Neural progenitor cell (in vitro differentiated cells): ENCODE results near the gene PRPH2. TPM values are rescaled to one million over a fixed set of nuclear protein-coding genes. Genes with fewer than 3 reads are reported as not detected.
A peak's percentile ranks its signal among the peaks of the same experiment; 100 is the strongest.

ENCODE experiments used
- DNase-seq: peaks from one replicate; pipeline ENCODE4 v3.0.0-alpha.2; 2016; ENCODE audit warnings: low spot score
- H2AFZ ChIP-seq: fragments of 200-600 bp; sonication (generic); replicated peaks from 2 replicates; pipeline ENCODE4 v1.6.1; 2016; ENCODE audit warnings: antibody characterized with exemption
- H3F3A ChIP-seq: fragments of 200-600 bp; sonication (generic); 2 replicates; pipeline ENCODE4 v1.6.1; 2016; ENCODE audit warnings: antibody characterized with exemption, low read depth
- H3K27ac ChIP-seq: fragments of 200-600 bp; sonication (generic); 2 replicates; pipeline ENCODE4 v1.5.1; 2016; ENCODE audit warnings: mild to moderate bottlenecking
- H3K27me3 ChIP-seq: fragments of 200-600 bp; sonication (generic); 2 replicates; pipeline ENCODE4 v1.6.1; 2016; ENCODE audit warnings: mild to moderate bottlenecking, moderate library complexity
- H3K36me3 ChIP-seq: fragments of 200-600 bp; sonication (generic); 2 replicates; pipeline ENCODE4 v1.5.1; 2016
- H3K4me1 ChIP-seq: fragments of 200-600 bp; sonication (generic); 2 replicates; pipeline ENCODE4 v1.6.1; 2016; ENCODE audit warnings: mixed run types
- H3K4me2 ChIP-seq: fragments of 200-600 bp; sonication (generic); 2 replicates; pipeline ENCODE4 v1.6.1; 2016
- H3K4me3 ChIP-seq: fragments of 200-600 bp; sonication (generic); 2 replicates; pipeline ENCODE4 v1.5.1; 2016
- H3K79me2 ChIP-seq: fragments of 200-600 bp; sonication (generic); 2 replicates; pipeline ENCODE4 v1.6.1; 2016; ENCODE audit warnings: low read depth
- H3K9ac ChIP-seq: fragments of 200-600 bp; sonication (generic); 2 replicates; pipeline ENCODE4 v1.6.1; 2016
- H3K9me3 ChIP-seq: fragments of 200-600 bp; sonication (generic); 2 replicates; pipeline ENCODE4 v1.5.1; 2016; ENCODE audit warnings: low read depth
- H4K20me1 ChIP-seq: fragments of 200-600 bp; sonication (generic); 2 replicates; pipeline ENCODE4 v1.6.1; 2016; ENCODE audit warnings: low read depth
- H3K27ac Mint-ChIP-seq: 3 replicates; pipeline ENCODE4 v1.8.0; 2021; ENCODE audit warnings: mixed read lengths
- H3K27me3 Mint-ChIP-seq: 2 replicates; pipeline ENCODE4 v1.8.0; 2022; ENCODE audit warnings: low read depth, mild to moderate bottlenecking, inconsistent platforms, moderate library complexity, mixed read lengths; ENCODE audit not compliant: insufficient read depth
- H3K36me3 Mint-ChIP-seq: 3 replicates; pipeline ENCODE4 v1.8.0; 2021; ENCODE audit warnings: mixed read lengths
- H3K4me1 Mint-ChIP-seq: 3 replicates; pipeline ENCODE4 v1.8.0; 2021; ENCODE audit warnings: mixed read lengths
- H3K4me3 Mint-ChIP-seq: 3 replicates; pipeline ENCODE4 v1.8.0; 2021; ENCODE audit warnings: mild to moderate bottlenecking, moderate library complexity, mixed read lengths
- H3K9me3 Mint-ChIP-seq: 3 replicates; pipeline ENCODE4 v1.8.0; 2020; ENCODE audit warnings: mixed read lengths
- EZH2 ChIP-seq: fragments of 200-600 bp; sonication (generic); IDR thresholded peaks from 2 replicates; pipeline ENCODE4 v1.6.1; 2017; ENCODE audit warnings: antibody characterized with exemption, mild to moderate bottlenecking, moderate library complexity
- EZH2phosphoT487 ChIP-seq: fragments of 200-600 bp; sonication (generic); IDR thresholded peaks from 2 replicates; pipeline ENCODE4 v1.6.1; 2017; ENCODE audit warnings: antibody characterized with exemption
- total RNA-seq: library from RNA; depleted of rRNA; stranded (reverse); fragments of >200 nt; gene quantifications from 2 replicates; pipeline ENCODE4 v1.2.3, GENCODE V29; 2015; ENCODE audit warnings: low replicate concordance
- TF ChIP-seq, protein P1 (sequence below): fragments of 200-600 bp; sonication (generic); IDR thresholded peaks from 2 replicates; pipeline ENCODE4 v1.5.1; 2017; ENCODE audit warnings: antibody characterized with exemption, mild to moderate bottlenecking

Gene PRPH2
- total RNA-seq, 1 donor from 2014 or later: not detected

GRCh38 chr6:42727627-42728026, 5.2 kb upstream of the PRPH2 start:
- Mint-ChIP-seq H3K4me1 (peaks cover 2% of the 10 kb centered on the region), H3K27ac (no peak overlapping the region), H3K27me3 (peaks cover 5% of the 10 kb centered on the region), H3K4me3 (no peak overlapping the region), H3K9me3 (no peaks in the 10 kb centered on the region), H3K36me3 (no peaks in the 10 kb centered on the region)
- H3K9me3 ChIP-seq: no peaks in the 10 kb centered on the region
- H3K4me1 ChIP-seq: no peaks in the 10 kb centered on the region
- no peaks in the 10 kb centered on the region for H4K20me1 ChIP-seq
- H3F3A ChIP-seq: no peaks in the 10 kb centered on the region
- H2AFZ ChIP-seq: no peak overlapping the region
- no peaks in the 10 kb centered on the region for H3K27me3 ChIP-seq
- no peak overlapping the region for H3K27ac ChIP-seq
- DNase-seq: no peak
- H3K4me2 ChIP-seq: no peak overlapping the region
- no peaks in the 10 kb centered on the region for H3K79me2 ChIP-seq
- no peaks in the 10 kb centered on the region for H3K36me3 ChIP-seq
- no peak overlapping the region for H3K4me3 ChIP-seq
- no peak for TF ChIP-seq EZH2phosphoT487
- TF ChIP-seq, protein P1, sequence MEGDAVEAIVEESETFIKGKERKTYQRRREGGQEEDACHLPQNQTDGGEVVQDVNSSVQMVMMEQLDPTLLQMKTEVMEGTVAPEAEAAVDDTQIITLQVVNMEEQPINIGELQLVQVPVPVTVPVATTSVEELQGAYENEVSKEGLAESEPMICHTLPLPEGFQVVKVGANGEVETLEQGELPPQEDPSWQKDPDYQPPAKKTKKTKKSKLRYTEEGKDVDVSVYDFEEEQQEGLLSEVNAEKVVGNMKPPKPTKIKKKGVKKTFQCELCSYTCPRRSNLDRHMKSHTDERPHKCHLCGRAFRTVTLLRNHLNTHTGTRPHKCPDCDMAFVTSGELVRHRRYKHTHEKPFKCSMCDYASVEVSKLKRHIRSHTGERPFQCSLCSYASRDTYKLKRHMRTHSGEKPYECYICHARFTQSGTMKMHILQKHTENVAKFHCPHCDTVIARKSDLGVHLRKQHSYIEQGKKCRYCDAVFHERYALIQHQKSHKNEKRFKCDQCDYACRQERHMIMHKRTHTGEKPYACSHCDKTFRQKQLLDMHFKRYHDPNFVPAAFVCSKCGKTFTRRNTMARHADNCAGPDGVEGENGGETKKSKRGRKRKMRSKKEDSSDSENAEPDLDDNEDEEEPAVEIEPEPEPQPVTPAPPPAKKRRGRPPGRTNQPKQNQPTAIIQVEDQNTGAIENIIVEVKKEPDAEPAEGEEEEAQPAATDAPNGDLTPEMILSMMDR: no peak
- TF ChIP-seq EZH2: no peak
- no peak overlapping the region for H3K9ac ChIP-seq

- H3K9ac ChIP-seq: no peak overlapping the region
- no peaks in the 10 kb centered on the region for H3F3A ChIP-seq
- no peak for DNase-seq
- no peaks in the 10 kb centered on the region for H3K4me1 ChIP-seq
- H3K36me3 ChIP-seq: no peaks in the 10 kb centered on the region
- peaks cover 2% of the 10 kb centered on the region for H3K4me1 Mint-ChIP-seq
- no peak overlapping the region for H3K4me2 ChIP-seq
- TF ChIP-seq EZH2phosphoT487 (no peak), EZH2 (no peak)
- TF ChIP-seq, protein P1: no peak
- no peak overlapping the region for H3K4me3 Mint-ChIP-seq
- H3K79me2 ChIP-seq: no peaks in the 10 kb centered on the region
- H3K4me3 ChIP-seq: no peak overlapping the region
- H3K9me3 ChIP-seq: no peaks in the 10 kb centered on the region
- no peaks in the 10 kb centered on the region for H4K20me1 ChIP-seq
- no peaks in the 10 kb centered on the region for H3K27me3 ChIP-seq
- peak overlapping the region; percentile 87 for H2AFZ ChIP-seq
- peaks cover 4% of the 10 kb centered on the region for H3K27me3 Mint-ChIP-seq
- no peak overlapping the region for H3K27ac ChIP-seq
- no peak overlapping the region for H3K27ac Mint-ChIP-seq
- no peaks in the 10 kb centered on the region for H3K9me3 Mint-ChIP-seq
- no peaks in the 10 kb centered on the region for H3K36me3 Mint-ChIP-seq
These were observed 4.8 kb upstream of the PRPH2 start for GRCh38 chr6:42727087-42727611.

DNA sequence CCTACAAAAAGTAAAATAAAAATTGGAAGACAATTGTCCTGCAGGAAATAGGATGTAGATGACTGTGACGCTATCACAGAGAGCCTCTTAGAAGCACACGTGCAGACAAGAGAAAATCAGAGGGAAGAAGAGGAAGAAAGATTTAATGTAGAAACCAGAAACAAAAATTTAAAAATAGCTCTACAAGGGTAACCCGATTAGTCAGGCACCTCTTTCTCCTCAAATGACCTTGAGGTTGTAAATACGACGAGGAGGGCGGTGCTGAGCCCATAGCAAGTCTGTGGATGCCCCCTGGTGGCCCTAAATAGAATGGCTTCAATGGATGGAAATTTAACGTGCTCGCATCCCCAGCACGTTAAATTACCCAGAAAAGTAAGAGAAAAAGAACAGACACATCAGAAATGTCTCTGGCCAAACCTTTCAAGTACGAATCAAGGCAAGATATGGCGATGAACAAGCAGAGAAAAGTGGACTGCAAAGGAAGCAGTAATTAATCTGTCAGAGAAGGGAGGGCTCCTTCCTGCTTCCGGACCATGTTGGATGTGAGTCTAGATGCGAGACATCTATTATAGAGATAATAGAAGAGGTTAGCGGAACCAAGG, 4.2 kb upstream of the PRPH2 start:
- H3K36me3 Mint-ChIP-seq: no peaks in the 10 kb centered on the region
- H3K4me3 Mint-ChIP-seq: no peak overlapping the region
- H3K79me2 ChIP-seq: no peaks in the 10 kb centered on the region
- H3K4me1 ChIP-seq: no peaks in the 10 kb centered on the region
- H3K36me3 ChIP-seq: no peaks in the 10 kb centered on the region
- no peak overlapping the region for H3K9ac ChIP-seq
- H3K27ac ChIP-seq: no peak overlapping the region
- H3K9me3 ChIP-seq: no peaks in the 10 kb centered on the region
- peak; percentile 84 for DNase-seq
- no peaks in the 10 kb centered on the region for H3K27me3 ChIP-seq
- no peaks in the 10 kb centered on the region for H4K20me1 ChIP-seq
- no peak overlapping the region for H3K4me3 ChIP-seq
- H3F3A ChIP-seq: no peaks in the 10 kb centered on the region
- H3K4me1 Mint-ChIP-seq: peaks cover 2% of the 10 kb centered on the region
- H3K27ac Mint-ChIP-seq: no peak overlapping the region
- peak overlapping the region; percentile 87 for H2AFZ ChIP-seq
- peaks cover 8% of the 10 kb centered on the region for H3K27me3 Mint-ChIP-seq
- no peaks in the 10 kb centered on the region for H3K9me3 Mint-ChIP-seq
- no peak overlapping the region for H3K4me2 ChIP-seq
- TF ChIP-seq EZH2: no peak
- TF ChIP-seq, protein P1: peak; percentile 93
